ENCODE data around the gene CCHCR1.

CCHCR1 gene

GRCh38 chr6:31149827-31150447 lies 7.7 kb downstream of the CCHCR1 start:
- Histone ChIP-seq H3K9ac (ENCODE audit: low read length in 5 of 5) (no peak overlapping the region), H3K4me3 (ENCODE audit: low read depth in 1 of 5, low read length in 5 of 5) (no peak overlapping the region), H3K9me3 (ENCODE audit: control insufficient read depth in 5 of 5, low read length in 5 of 5) (no peaks in the 10 kb centered on the region), H3K36me3 (ENCODE audit: control insufficient read depth in 5 of 5, insufficient read depth in 5 of 5, low read length in 5 of 5) (peaks cover 0 to 50% (median 36%) of the 10 kb centered on the region in 5 donors), H3K4me1 (ENCODE audit: control insufficient read depth in 5 of 5, insufficient read depth in 5 of 5, low read length in 5 of 5) (no peaks in the 10 kb centered on the region), H3K27ac (ENCODE audit: low read depth, low read length) (no peak overlapping the region), H3K27me3 (ENCODE audit: control insufficient read depth in 5 of 5, insufficient read depth in 4 of 5, low read length in 5 of 5) (no peaks in the 10 kb centered on the region)

- H3K4me3 ChIP-seq (ENCODE audit: low read depth in 1 of 5, low read length in 5 of 5): no peak overlapping the region
- H3K36me3 ChIP-seq (ENCODE audit: control insufficient read depth in 5 of 5, insufficient read depth in 5 of 5, low read length in 5 of 5): peaks cover 0 to 44% (median 26%) of the 10 kb centered on the region in 5 donors
- H3K4me1 ChIP-seq (ENCODE audit: control insufficient read depth in 5 of 5, insufficient read depth in 5 of 5, low read length in 5 of 5): peaks cover 0 to 14% (median 0%) of the 10 kb centered on the region in 5 donors
- no peak overlapping the region for H3K27ac ChIP-seq (ENCODE audit: low read depth, low read length)
- no peaks in the 10 kb centered on the region for H3K9me3 ChIP-seq (ENCODE audit: control insufficient read depth in 5 of 5, low read length in 5 of 5)
- no peaks in the 10 kb centered on the region for H3K27me3 ChIP-seq (ENCODE audit: control insufficient read depth in 5 of 5, insufficient read depth in 4 of 5, low read length in 5 of 5)
- no peak overlapping the region for H3K9ac ChIP-seq (ENCODE audit: low read length in 5 of 5)
These were observed 12.2 kb downstream of the CCHCR1 start for GRCh38 chr6:31145386-31145785.

- no peaks in the 10 kb centered on the region for H3K27me3 ChIP-seq (ENCODE audit: control insufficient read depth in 5 of 5, insufficient read depth in 4 of 5, low read length in 5 of 5)
- H3K4me1 ChIP-seq (ENCODE audit: control insufficient read depth in 5 of 5, insufficient read depth in 5 of 5, low read length in 5 of 5): peaks cover 0 to 14% (median 0%) of the 10 kb centered on the region in 5 donors
- H3K27ac ChIP-seq (ENCODE audit: low read depth, low read length): no peak overlapping the region
- H3K36me3 ChIP-seq (ENCODE audit: control insufficient read depth in 5 of 5, insufficient read depth in 5 of 5, low read length in 5 of 5): peaks cover 0 to 40% (median 21%) of the 10 kb centered on the region in 5 donors
- H3K9me3 ChIP-seq (ENCODE audit: control insufficient read depth in 5 of 5, low read length in 5 of 5): no peaks in the 10 kb centered on the region
- no peak overlapping the region for H3K9ac ChIP-seq (ENCODE audit: low read length in 5 of 5)
- no peak overlapping the region for H3K4me3 ChIP-seq (ENCODE audit: low read depth in 1 of 5, low read length in 5 of 5)
These were observed 12.6 kb downstream of the CCHCR1 start for GRCh38 chr6:31144970-31145340.

- H3K27me3 ChIP-seq (ENCODE audit: control insufficient read depth in 5 of 5, insufficient read depth in 4 of 5, low read length in 5 of 5): no peaks in the 10 kb centered on the region
- H3K36me3 ChIP-seq (ENCODE audit: control insufficient read depth in 5 of 5, insufficient read depth in 5 of 5, low read length in 5 of 5): peaks cover 0 to 35% (median 19%) of the 10 kb centered on the region in 5 donors
- peaks cover 0 to 18% (median 0%) of the 10 kb centered on the region in 5 donors for H3K4me1 ChIP-seq (ENCODE audit: control insufficient read depth in 5 of 5, insufficient read depth in 5 of 5, low read length in 5 of 5)
- H3K9me3 ChIP-seq (ENCODE audit: control insufficient read depth in 5 of 5, low read length in 5 of 5): no peaks in the 10 kb centered on the region
- H3K4me3 ChIP-seq (ENCODE audit: low read depth in 1 of 5, low read length in 5 of 5): no peak overlapping the region
- no peak overlapping the region for H3K27ac ChIP-seq (ENCODE audit: low read depth, low read length)
- H3K9ac ChIP-seq (ENCODE audit: low read length in 5 of 5): no peak overlapping the region
These were observed 13.2 kb downstream of the CCHCR1 start for GRCh38 chr6:31144296-31144969.

- Histone ChIP-seq H3K27ac (ENCODE audit: low read depth, low read length) (no peak overlapping the region), H3K36me3 (ENCODE audit: control insufficient read depth in 5 of 5, insufficient read depth in 5 of 5, low read length in 5 of 5) (peaks cover 0 to 30% (median 16%) of the 10 kb centered on the region in 5 donors), H3K27me3 (ENCODE audit: control insufficient read depth in 5 of 5, insufficient read depth in 4 of 5, low read length in 5 of 5) (no peaks in the 10 kb centered on the region), H3K4me1 (ENCODE audit: control insufficient read depth in 5 of 5, insufficient read depth in 5 of 5, low read length in 5 of 5) (peaks cover 0 to 22% (median 0%) of the 10 kb centered on the region in 5 donors), H3K4me3 (ENCODE audit: low read depth in 1 of 5, low read length in 5 of 5) (no peak overlapping the region), H3K9me3 (ENCODE audit: control insufficient read depth in 5 of 5, low read length in 5 of 5) (no peaks in the 10 kb centered on the region), H3K9ac (ENCODE audit: low read length in 5 of 5) (peak overlapping the region in 1 of 5 donors; percentile 16)
These were observed 14.5 kb downstream of the CCHCR1 start for GRCh38 chr6:31143148-31143547.

GRCh38 chr6:31142361-31142761 lies 15.2 kb downstream of the CCHCR1 start:
- Histone ChIP-seq H3K36me3 (ENCODE audit: control insufficient read depth in 5 of 5, insufficient read depth in 5 of 5, low read length in 5 of 5) (peaks cover 0 to 28% (median 14%) of the 10 kb centered on the region in 5 donors), H3K9me3 (ENCODE audit: control insufficient read depth in 5 of 5, low read length in 5 of 5) (no peaks in the 10 kb centered on the region), H3K9ac (ENCODE audit: low read length in 5 of 5) (no peak overlapping the region), H3K4me1 (ENCODE audit: control insufficient read depth in 5 of 5, insufficient read depth in 5 of 5, low read length in 5 of 5) (peaks cover 0 to 27% (median 5%) of the 10 kb centered on the region in 5 donors), H3K27me3 (ENCODE audit: control insufficient read depth in 5 of 5, insufficient read depth in 4 of 5, low read length in 5 of 5) (no peaks in the 10 kb centered on the region), H3K4me3 (ENCODE audit: low read depth in 1 of 5, low read length in 5 of 5) (no peak overlapping the region), H3K27ac (ENCODE audit: low read depth, low read length) (no peak overlapping the region)

GRCh38 chr6:31140643-31141042 lies 17.0 kb downstream of the CCHCR1 start:
- H3K4me3 ChIP-seq (ENCODE audit: low read depth in 1 of 5, low read length in 5 of 5): no peak overlapping the region
- H3K27me3 ChIP-seq (ENCODE audit: control insufficient read depth in 5 of 5, insufficient read depth in 4 of 5, low read length in 5 of 5): no peaks in the 10 kb centered on the region
- peaks cover 0 to 27% (median 5%) of the 10 kb centered on the region in 5 donors for H3K4me1 ChIP-seq (ENCODE audit: control insufficient read depth in 5 of 5, insufficient read depth in 5 of 5, low read length in 5 of 5)
- no peaks in the 10 kb centered on the region for H3K9me3 ChIP-seq (ENCODE audit: control insufficient read depth in 5 of 5, low read length in 5 of 5)
- peaks cover 0 to 27% (median 12%) of the 10 kb centered on the region in 5 donors for H3K36me3 ChIP-seq (ENCODE audit: control insufficient read depth in 5 of 5, insufficient read depth in 5 of 5, low read length in 5 of 5)
- H3K27ac ChIP-seq (ENCODE audit: low read depth, low read length): no peak overlapping the region
- H3K9ac ChIP-seq (ENCODE audit: low read length in 5 of 5): no peak overlapping the region

- H3K9ac ChIP-seq (ENCODE audit: low read length in 5 of 5): no peak overlapping the region
- peaks cover 0 to 27% (median 5%) of the 10 kb centered on the region in 5 donors for H3K4me1 ChIP-seq (ENCODE audit: control insufficient read depth in 5 of 5, insufficient read depth in 5 of 5, low read length in 5 of 5)
- no peaks in the 10 kb centered on the region for H3K9me3 ChIP-seq (ENCODE audit: control insufficient read depth in 5 of 5, low read length in 5 of 5)
- no peak overlapping the region for H3K27ac ChIP-seq (ENCODE audit: low read depth, low read length)
- no peaks in the 10 kb centered on the region for H3K27me3 ChIP-seq (ENCODE audit: control insufficient read depth in 5 of 5, insufficient read depth in 4 of 5, low read length in 5 of 5)
- H3K4me3 ChIP-seq (ENCODE audit: low read depth in 1 of 5, low read length in 5 of 5): no peak overlapping the region
- H3K36me3 ChIP-seq (ENCODE audit: control insufficient read depth in 5 of 5, insufficient read depth in 5 of 5, low read length in 5 of 5): peaks cover 0 to 17% (median 4%) of the 10 kb centered on the region in 5 donors
These were observed 18.0 kb downstream of the CCHCR1 start for GRCh38 chr6:31139599-31139998.

- no peaks in the 10 kb centered on the region for H3K27me3 ChIP-seq (ENCODE audit: control insufficient read depth in 5 of 5, insufficient read depth in 4 of 5, low read length in 5 of 5)
- peaks cover 0 to 27% (median 5%) of the 10 kb centered on the region in 5 donors for H3K4me1 ChIP-seq (ENCODE audit: control insufficient read depth in 5 of 5, insufficient read depth in 5 of 5, low read length in 5 of 5)
- H3K36me3 ChIP-seq (ENCODE audit: control insufficient read depth in 5 of 5, insufficient read depth in 5 of 5, low read length in 5 of 5): peaks cover 0 to 13% (median 4%) of the 10 kb centered on the region in 5 donors
- no peak within 1 kb of the TSS for H3K27ac ChIP-seq (ENCODE audit: low read depth, low read length)
- H3K9ac ChIP-seq (ENCODE audit: low read length in 5 of 5): no peak within 1 kb of the TSS
- no peaks in the 10 kb centered on the region for H3K9me3 ChIP-seq (ENCODE audit: control insufficient read depth in 5 of 5, low read length in 5 of 5)
- peak within 1 kb of the TSS in 1 of 5 donors; percentile 61 for H3K4me3 ChIP-seq (ENCODE audit: low read depth in 1 of 5, low read length in 5 of 5)
These were observed 18.6 kb downstream of the CCHCR1 start, which contains the start of gene PSORS1C2 for GRCh38 chr6:31138982-31139381. Gene PSORS1C2 (minus strand): TSS chr6:31139066. CDS start chr6:31139026, 40 bp downstream.

- no peaks in the 10 kb centered on the region for H3K27me3 ChIP-seq (ENCODE audit: control insufficient read depth in 5 of 5, insufficient read depth in 4 of 5, low read length in 5 of 5)
- H3K36me3 ChIP-seq (ENCODE audit: control insufficient read depth in 5 of 5, insufficient read depth in 5 of 5, low read length in 5 of 5): no peaks in the 10 kb centered on the region
- no peak overlapping the region for H3K9ac ChIP-seq (ENCODE audit: low read length in 5 of 5)
- no peaks in the 10 kb centered on the region for H3K9me3 ChIP-seq (ENCODE audit: control insufficient read depth in 5 of 5, low read length in 5 of 5)
- H3K27ac ChIP-seq (ENCODE audit: low read depth, low read length): no peak overlapping the region
- H3K4me3 ChIP-seq (ENCODE audit: low read depth in 1 of 5, low read length in 5 of 5): no peak overlapping the region
- H3K4me1 ChIP-seq (ENCODE audit: control insufficient read depth in 5 of 5, insufficient read depth in 5 of 5, low read length in 5 of 5): peaks cover 0 to 13% (median 5%) of the 10 kb centered on the region in 5 donors
These were observed 21.9 kb downstream of the CCHCR1 start for GRCh38 chr6:31135710-31136109.
